Measurements from ENCODE around the gene SLC25A12.
"Not testable (repeated sequence)": the region's sequence is repeated elsewhere in the genome, so short reads cannot be mapped to it uniquely, and the experiment has no call there.

The SLC25A12 gene

GRCh38 chr2:171893824-171894611, at the start of gene SLC25A12:
Gene SLC25A12, minus strand, starts transcription at chr2:171894244. Its CDS starts 30 bp downstream, at chr2:171894214.
- peak; percentile 82 for DNase-seq (ENCODE audit: low spot score)

GRCh38 chr2:171941316-171941699, 47.3 kb upstream of the SLC25A12 start:
- no peak for DNase-seq (ENCODE audit: low spot score)

GRCh38 chr2:171939743-171940071, 45.7 kb upstream of the SLC25A12 start:
- no peak for DNase-seq (ENCODE audit: low spot score)

- no peak for DNase-seq (ENCODE audit: low spot score)
These were observed 45.2 kb upstream of the SLC25A12 start for GRCh38 chr2:171939058-171939742.

GRCh38 chr2:171930385-171930784, 36.3 kb upstream of the SLC25A12 start:
- DNase-seq (ENCODE audit: low spot score), result no peak

GRCh38 chr2:171924170-171924942, 30.3 kb upstream of the SLC25A12 start:
- DNase-seq (ENCODE audit: low spot score), result no peak

GRCh38 chr2:171923206-171923605, 29.2 kb upstream of the SLC25A12 start:
- peak; percentile 11 for DNase-seq (ENCODE audit: low spot score)

- DNase-seq (ENCODE audit: low spot score), result peak; percentile 99
These were observed 28.4 kb upstream of the SLC25A12 start, which contains the start of gene HAT1 for GRCh38 chr2:171922230-171923022. Gene HAT1, plus strand, starts transcription at chr2:171922461. Its CDS starts 40 bp downstream, at chr2:171922501.

- DNase-seq (ENCODE audit: low spot score), result no peak
These were observed 27.9 kb upstream of the SLC25A12 start for GRCh38 chr2:171921970-171922229.

- DNase-seq (ENCODE audit: low spot score), result no peak
These were observed 25.4 kb upstream of the SLC25A12 start for GRCh38 chr2:171919453-171919852.

GRCh38 chr2:171913517-171913916, 19.5 kb upstream of the SLC25A12 start:
- DNase-seq (ENCODE audit: low spot score), result no peak

GRCh38 chr2:171910494-171910893, 16.4 kb upstream of the SLC25A12 start:
- no peak for DNase-seq (ENCODE audit: low spot score)

- DNase-seq (ENCODE audit: low spot score), result no peak
These were observed 15.2 kb upstream of the SLC25A12 start for GRCh38 chr2:171909266-171909665.

GRCh38 chr2:171908235-171908634, 14.2 kb upstream of the SLC25A12 start:
- no peak for DNase-seq (ENCODE audit: low spot score)

- DNase-seq (ENCODE audit: low spot score), result no peak
These were observed 8.9 kb upstream of the SLC25A12 start for GRCh38 chr2:171902840-171903420.

- DNase-seq (ENCODE audit: low spot score), result not testable (repeated sequence)
These were observed 5.7 kb upstream of the SLC25A12 start for GRCh38 chr2:171899623-171900282.

- DNase-seq (ENCODE audit: low spot score), result no peak
These were observed 1.7 kb upstream of the SLC25A12 start for GRCh38 chr2:171895786-171896185.

- no peak for DNase-seq (ENCODE audit: low spot score)
These were observed 536 bp upstream of the SLC25A12 start for GRCh38 chr2:171894612-171894947.

- DNase-seq (ENCODE audit: low spot score), result no peak
These were observed 734 bp downstream of the SLC25A12 start for GRCh38 chr2:171893196-171893823.

- DNase-seq (ENCODE audit: low spot score), result no peak
These were observed 4.2 kb downstream of the SLC25A12 start for GRCh38 chr2:171889808-171890207.

- DNase-seq (ENCODE audit: low spot score), result no peak
These were observed 4.7 kb downstream of the SLC25A12 start for GRCh38 chr2:171889333-171889732.

All from COLO829 (cell line).